Neutrophil (primary cell): ENCODE results near the gene SYTL3.

ENCODE experiments used
- H3K27ac ChIP-seq: fragments of 200-600 bp; sonication (generic); 2 replicates; pipeline ENCODE4 v1.5.1; 2016; ENCODE audit warnings: mild to moderate bottlenecking, moderate library complexity
- H3K27me3 ChIP-seq: fragments of 200-600 bp; sonication (generic); 2 replicates; pipeline ENCODE4 v1.6.0; 2016; ENCODE audit warnings: mild to moderate bottlenecking
- H3K36me3 ChIP-seq: fragments of 200-600 bp; sonication (generic); 2 replicates; pipeline ENCODE4 v1.5.1; 2017
- H3K4me1 ChIP-seq, 2 experiments: fragments of 200-600 bp in 1 of 2; sonication (generic) in 1 of 2; 1 replicate in 1 of 2; 2 replicates in 1 of 2; pipeline versions ENCODE4 v1.5.1 to v1.6.1; 2013 to 2016; ENCODE audit warnings: low read depth in 1 of 2, low read length in 1 of 2, mild to moderate bottlenecking in 1 of 2, moderate library complexity in 1 of 2; ENCODE audit not compliant: control insufficient read depth in 1 of 2, insufficient read depth in 1 of 2
- H3K4me3 ChIP-seq, 2 experiments: fragments of 200-600 bp in 1 of 2; sonication (generic) in 1 of 2; 1 replicate in 1 of 2; 2 replicates in 1 of 2; pipeline ENCODE4 v1.5.1; 2013 to 2016; ENCODE audit warnings: low read depth in 1 of 2, low read length in 1 of 2, mild to moderate bottlenecking in 1 of 2, moderate library complexity in 1 of 2
- H3K9me3 ChIP-seq: fragments of 200-600 bp; sonication (generic); 2 replicates; pipeline ENCODE4 v1.5.1; 2016
- TF ChIP-seq, protein P1 (sequence below): fragments of 200-600 bp; sonication (generic); IDR thresholded peaks from 2 replicates; pipeline ENCODE4 v1.5.1; 2016; ENCODE audit warnings: antibody characterized with exemption

SYTL3 gene

DNA sequence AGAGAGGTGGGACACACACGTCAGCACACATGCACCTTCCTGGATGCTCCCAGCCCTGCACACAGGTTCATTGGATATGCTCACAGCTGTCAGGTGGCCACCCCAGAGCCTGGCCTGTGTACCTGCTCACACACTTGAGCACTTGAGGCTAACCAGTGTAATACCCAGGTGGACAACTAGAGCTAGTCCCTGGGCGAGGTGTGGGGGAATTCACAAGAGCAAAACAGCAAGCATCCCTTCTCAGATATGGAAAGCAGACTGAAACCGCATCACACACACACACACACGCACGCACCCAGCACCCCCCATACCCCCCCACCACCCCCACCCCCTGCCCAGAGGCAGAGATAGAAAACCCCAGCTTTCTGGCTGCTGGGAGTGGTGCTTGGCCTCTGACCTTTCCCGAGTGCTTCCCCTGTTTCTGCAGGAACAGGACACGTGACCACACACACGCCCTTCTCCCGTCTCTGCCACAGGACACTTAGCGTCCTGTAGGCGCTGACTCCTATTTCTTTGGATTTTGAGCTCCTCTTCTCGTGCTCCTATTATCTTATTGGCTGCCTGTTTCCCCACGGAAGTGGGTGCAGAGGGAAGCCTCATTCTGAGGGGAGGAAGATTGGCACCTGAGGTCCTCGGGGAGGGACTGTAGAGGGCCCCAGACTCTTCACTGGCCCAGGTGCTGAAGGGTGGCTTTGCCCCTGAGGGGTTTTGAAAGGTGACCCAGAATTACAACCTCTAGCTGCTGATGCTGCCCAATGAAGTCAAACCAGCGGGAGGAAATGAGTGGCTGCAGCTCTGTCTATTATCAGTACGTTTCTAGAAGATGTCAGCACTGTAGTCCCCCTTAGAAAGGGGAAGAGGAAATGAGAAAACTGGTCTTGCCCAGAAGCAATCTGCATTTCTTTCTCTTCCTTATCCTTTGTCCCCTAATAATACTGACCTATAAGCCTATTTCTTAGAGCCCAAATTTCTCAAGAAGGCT, 65.8 kb downstream of the SYTL3 start:
- TF ChIP-seq, protein P1, sequence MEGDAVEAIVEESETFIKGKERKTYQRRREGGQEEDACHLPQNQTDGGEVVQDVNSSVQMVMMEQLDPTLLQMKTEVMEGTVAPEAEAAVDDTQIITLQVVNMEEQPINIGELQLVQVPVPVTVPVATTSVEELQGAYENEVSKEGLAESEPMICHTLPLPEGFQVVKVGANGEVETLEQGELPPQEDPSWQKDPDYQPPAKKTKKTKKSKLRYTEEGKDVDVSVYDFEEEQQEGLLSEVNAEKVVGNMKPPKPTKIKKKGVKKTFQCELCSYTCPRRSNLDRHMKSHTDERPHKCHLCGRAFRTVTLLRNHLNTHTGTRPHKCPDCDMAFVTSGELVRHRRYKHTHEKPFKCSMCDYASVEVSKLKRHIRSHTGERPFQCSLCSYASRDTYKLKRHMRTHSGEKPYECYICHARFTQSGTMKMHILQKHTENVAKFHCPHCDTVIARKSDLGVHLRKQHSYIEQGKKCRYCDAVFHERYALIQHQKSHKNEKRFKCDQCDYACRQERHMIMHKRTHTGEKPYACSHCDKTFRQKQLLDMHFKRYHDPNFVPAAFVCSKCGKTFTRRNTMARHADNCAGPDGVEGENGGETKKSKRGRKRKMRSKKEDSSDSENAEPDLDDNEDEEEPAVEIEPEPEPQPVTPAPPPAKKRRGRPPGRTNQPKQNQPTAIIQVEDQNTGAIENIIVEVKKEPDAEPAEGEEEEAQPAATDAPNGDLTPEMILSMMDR: no peak
- Histone ChIP-seq H3K4me1 (no peaks in the 10 kb centered on the region), H3K36me3 (peaks cover 89% of the 10 kb centered on the region), H3K9me3 (no peaks in the 10 kb centered on the region), H3K27me3 (peaks cover 7% of the 10 kb centered on the region), H3K27ac (peak overlapping the region; percentile 15), H3K4me3 (no peak overlapping the region)

DNA sequence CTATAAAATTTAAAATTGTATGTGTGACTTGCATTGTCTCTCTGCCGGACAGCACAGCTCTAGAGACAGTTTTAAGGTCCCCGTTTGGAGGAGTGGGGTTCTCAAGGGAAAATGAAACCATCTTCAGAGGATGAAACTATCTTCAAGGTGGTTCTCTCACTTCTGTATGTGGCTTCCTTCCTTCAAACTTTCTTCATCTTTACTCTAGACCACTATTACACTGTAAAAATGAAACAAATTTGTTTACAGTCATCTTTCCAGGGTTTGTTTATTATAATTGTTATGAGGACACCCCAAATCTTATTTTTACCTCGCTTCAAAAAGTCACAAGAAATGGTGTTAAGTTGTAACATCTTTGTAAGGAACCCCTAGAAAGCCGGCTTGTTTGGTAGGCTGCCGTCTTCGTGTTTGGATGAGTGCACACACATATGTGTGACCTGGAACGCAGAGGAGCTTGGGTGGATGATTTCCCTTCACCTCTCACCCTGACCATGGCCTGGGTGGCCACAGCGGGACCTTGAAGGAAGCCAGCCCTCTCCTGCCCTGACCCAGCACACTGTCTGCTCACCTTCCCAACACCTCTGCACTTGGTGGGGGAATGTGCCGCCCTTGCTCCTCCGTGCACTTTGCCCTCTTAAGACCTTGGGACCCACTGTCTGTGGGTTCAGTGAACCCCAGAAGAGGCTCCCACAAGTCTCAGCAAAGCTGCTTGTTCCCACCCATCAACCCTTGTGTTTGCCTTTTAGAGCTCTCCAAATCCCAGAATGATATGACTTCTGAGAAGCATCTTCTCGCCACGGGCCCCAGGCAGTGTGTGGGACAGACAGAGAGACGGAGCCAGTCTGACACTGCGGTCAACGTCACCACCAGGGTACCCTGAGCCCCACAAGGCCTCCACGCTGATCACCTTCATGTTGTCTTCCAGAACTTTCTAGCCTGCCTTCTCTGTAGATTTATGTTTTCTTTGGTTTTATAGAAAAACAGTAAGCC, 67.8 kb downstream of the SYTL3 start:
- Histone ChIP-seq H3K4me1 (no peaks in the 10 kb centered on the region), H3K36me3 (peaks cover 75% of the 10 kb centered on the region), H3K27me3 (peaks cover 15% of the 10 kb centered on the region), H3K9me3 (no peaks in the 10 kb centered on the region), H3K27ac (no peak overlapping the region), H3K4me3 (no peak overlapping the region)
- TF ChIP-seq, protein P1: no peak

DNA sequence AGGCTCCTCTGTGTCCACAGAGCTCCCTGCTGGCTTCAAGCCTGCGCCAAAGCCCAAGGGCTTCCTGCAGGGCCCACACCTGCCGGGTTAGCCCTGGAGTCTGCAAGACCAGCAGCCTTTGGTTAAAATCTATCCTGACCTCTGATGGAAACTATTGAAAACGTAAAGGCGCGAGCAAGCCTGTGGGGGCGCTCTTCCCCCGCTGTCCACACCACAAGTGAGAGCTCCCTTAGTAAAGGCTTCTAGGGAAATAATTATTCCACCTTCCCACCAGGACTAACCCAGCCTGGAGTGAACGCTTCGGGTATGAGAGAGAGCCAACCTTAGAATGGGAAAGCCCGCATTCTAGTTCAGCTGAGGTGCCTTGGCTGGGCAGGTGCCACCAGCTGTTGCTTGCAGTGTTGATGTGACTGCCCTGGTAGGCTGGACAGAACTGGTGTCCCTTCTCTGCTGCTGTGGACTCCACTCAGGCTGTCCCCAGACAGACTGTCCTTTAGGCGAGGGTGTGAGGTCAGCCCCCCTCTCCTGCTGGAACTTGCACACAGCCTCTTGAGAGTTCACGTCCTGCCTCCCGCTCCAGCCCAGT, 68.7 kb downstream of the SYTL3 start:
- Histone ChIP-seq H3K4me3 (no peak overlapping the region), H3K27me3 (peaks cover 15% of the 10 kb centered on the region), H3K36me3 (peaks cover 68% of the 10 kb centered on the region), H3K4me1 (no peaks in the 10 kb centered on the region), H3K9me3 (no peaks in the 10 kb centered on the region), H3K27ac (no peak overlapping the region)
- TF ChIP-seq, protein P1: no peak

DNA sequence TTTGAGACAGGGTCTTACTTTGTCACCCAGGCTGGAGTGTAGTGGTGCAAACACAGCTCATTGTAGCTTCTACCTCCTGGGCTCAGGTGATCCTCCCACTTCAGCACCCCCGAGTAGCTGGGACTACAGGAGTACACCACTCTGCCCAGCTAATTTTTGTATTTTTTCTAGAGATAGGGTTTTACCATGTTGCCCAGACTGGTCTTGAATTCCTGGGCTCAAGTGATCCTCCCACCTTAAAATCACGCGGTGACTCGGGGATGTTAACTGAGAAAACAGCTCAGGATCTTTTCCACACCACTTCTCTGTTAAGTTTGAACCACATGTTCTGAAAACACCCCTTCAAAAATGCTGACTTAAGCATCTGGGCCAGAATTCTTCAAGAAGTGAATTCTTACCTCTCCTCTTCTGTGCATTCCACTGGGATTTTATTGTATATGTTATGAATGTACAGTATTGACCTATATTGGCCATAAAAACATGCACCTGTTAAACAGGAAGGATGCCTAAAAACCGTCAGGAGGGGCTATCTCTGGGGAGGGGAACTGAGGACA, 72.4 kb downstream of the SYTL3 start:
- no peak overlapping the region for H3K4me3 ChIP-seq
- no peaks in the 10 kb centered on the region for H3K4me1 ChIP-seq
- H3K27me3 ChIP-seq: peaks cover 15% of the 10 kb centered on the region
- peaks cover 60% of the 10 kb centered on the region for H3K36me3 ChIP-seq
- TF ChIP-seq, protein P1: no peak
- H3K27ac ChIP-seq: no peak overlapping the region
- H3K9me3 ChIP-seq: no peaks in the 10 kb centered on the region

DNA sequence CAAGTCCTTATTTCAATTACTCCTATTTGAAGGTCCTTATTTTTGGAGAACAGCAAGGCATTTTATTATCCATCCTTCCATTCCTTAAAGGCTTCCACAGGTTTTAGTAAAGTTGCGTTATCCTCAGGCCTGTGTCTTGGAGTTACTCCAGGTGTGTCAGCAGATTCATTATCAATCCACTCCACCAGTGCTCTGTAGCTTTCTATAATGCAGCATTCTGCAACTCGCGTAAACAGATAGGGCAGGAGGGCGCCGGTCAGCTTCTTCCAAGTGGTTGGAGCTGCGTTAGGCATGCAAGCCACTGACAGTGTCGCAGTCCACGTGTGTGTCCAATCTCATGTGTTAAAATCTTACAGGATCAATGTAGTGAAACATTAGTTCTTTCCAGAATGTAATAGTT, 75.8 kb downstream of the SYTL3 start:
- no peaks in the 10 kb centered on the region for H3K4me1 ChIP-seq
- H3K27ac ChIP-seq: no peak overlapping the region
- no peaks in the 10 kb centered on the region for H3K9me3 ChIP-seq
- peaks cover 64% of the 10 kb centered on the region for H3K36me3 ChIP-seq
- H3K4me3 ChIP-seq: no peak overlapping the region
- H3K27me3 ChIP-seq: peaks cover 7% of the 10 kb centered on the region
- TF ChIP-seq, protein P1: no peak
